NCI-H510A treated with DMSO at 0.1 percent for 48 hours (cell line): ENCODE data around the gene BBX.

Source experiments
- DNase-seq: peaks from one replicate; lab custom pipeline; 2025; lab: John Stamatoyannopoulos, UW

Gene BBX

DNA sequence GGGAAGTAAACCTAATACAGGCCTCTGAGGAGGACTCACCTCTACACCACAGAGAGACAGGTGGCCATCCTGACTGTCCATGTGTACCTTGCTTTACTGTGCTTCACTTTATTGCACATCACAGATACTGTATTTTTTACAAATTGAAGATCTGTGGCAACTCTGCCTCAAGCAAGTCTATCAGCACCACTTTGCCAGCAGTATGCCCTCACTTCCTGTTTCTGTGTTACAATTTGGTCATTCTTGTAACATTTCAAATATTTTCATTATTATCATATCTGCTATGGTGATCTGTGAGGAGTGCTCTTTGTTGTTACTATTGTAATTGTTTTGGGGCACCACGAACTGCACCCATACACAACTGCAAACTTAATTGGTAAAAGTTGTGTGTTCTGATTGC lies 78.0 kb downstream of the BBX start:
- DNase-seq = no peak

DNA sequence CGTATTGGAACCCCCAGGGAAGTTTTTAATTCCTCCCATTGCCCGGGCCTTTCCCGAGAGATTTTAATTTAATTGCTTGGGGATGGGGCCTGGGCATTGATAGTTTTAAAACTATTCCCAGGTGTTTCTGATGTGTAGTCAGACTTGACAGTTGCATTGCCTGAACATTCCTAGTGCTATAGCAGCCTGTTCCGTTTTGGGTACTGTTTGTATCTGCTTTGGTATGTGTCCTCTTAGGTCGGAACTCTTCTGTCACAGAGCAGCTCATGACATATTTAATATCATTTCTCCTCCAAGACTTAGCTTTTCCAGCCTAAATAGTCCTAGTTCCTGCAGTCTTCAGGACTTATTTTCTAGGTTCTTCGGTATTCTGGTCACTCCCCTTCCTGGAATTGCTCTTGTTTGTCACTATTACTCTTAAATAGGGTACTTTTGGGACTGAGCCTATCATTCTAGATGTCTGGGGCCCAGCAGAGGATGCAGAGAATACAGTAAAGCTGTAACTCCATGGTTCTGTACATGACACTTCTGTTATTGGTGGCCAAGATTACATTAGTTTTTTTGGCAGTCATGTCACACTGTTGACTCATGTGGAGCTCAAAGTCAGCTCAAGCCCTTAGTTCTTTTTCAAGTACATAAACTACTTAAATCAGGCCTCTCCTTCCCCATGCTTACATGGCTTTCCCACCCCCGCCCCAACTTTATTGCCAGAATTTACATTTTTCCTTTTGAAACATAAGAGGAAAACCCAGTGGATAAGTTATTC lies 81.5 kb downstream of the BBX start:
- no peak for DNase-seq

DNA sequence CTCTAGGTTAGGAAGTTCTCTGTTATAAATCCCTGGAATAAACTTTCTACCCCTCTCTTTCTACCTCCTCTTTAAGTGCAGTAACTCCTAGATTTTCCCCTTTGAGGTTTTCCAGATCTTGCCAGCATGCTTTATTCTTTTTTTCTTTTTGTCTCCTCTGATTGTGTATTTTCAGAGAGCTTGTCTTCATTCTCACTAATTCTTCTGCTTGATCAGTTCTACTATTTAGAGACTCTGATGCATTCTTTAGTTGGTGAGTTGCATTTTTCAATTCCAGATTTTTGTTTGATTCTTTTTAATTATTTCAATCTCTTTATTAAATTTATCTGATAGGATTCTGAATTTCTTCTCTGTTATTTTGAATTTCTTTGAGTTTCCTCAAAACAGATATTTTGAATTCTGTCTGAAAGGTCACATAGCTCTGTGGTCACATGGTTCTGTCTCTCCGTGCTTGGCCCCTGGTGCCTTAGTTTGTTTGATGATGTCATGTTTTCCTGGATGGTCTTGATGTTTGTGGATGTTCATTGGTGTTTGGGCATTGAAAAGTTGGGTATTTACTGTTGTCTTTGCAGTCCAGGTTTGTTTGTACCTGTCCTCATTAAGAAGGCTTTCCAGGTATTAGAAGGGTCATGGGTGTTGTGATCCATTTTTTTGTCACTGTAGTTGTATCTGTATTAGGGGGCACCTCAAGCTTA lies 89.2 kb downstream of the BBX start:
- no peak for DNase-seq

DNA sequence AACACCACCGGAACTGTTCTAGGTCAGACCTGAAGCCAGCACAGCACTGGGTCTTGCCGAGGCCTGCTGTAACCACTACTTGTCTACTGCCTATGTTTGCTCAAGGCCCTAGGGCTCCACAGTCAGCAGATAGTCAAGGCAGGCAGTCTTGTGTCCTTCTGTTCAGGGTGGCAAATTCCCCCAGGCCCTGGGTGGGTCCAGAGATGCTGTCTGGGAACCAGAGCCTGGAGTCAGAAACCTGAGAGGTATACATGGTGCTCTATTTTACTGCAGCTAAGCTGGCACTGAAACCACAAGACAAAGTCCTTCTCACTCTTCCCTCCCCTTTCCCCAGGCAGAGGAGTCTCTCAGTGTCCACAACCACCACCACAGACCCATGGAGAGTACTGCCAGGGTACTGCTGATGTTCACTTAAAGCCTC lies 89.9 kb downstream of the BBX start:
- DNase-seq = no peak

DNA sequence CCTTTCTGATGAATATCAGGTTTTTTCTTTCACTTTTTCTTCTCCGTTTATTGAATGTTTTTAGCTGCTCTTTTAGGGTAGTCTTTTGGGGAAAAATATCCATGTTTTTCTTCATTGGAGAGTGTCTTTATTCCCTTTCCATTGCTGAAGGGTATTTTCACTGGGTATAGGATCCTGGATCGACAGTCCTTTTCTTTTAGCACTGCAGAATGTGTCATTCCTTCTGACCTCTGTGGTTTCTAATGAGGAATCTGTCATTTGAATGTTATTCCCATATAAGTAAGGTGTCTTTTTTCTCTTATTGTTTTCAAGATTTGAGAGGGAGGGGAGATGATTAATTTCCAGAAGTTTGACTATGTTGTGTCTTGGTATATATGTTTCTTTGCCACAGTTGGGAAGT lies 96.8 kb downstream of the BBX start:
- DNase-seq = no peak

DNA sequence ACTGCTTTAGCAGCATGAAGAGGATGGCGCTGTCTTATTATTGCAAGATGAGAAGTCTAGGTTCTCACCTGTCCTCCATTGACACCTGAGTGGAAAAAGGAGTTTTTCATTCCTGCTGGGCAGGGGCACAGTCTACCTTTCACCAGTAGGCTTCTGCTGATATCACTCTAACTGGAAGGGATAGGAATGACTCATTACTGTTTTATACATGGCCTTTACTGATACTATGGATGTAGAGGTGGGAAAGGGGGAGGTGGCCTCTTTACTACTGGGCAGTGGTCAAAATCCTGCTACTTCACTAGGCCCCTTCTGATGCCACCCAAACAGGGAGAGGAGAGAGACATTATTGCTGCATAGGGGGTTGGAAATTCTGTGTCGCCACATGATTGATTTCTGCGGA lies 97.8 kb downstream of the BBX start:
- no peak for DNase-seq

DNA sequence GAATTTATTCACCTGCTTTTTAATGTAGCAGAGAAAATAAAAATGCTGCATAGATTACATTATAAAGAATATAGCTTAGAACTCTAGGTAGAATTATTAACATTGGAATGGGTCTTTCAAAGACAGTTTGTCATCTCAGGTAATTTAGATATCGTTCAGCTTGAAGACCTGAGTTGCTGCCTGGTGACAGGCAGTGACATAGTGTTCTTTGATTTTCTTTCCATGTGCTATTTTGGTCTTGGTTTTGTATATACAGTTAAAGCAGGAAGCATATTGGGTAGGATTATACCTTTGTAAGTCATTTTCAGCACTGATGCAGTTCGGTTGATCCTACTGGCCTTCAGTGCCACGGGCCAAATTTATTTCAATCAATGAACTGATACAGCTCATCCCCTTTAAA lies 98.7 kb downstream of the BBX start:
- no peak for DNase-seq

DNA sequence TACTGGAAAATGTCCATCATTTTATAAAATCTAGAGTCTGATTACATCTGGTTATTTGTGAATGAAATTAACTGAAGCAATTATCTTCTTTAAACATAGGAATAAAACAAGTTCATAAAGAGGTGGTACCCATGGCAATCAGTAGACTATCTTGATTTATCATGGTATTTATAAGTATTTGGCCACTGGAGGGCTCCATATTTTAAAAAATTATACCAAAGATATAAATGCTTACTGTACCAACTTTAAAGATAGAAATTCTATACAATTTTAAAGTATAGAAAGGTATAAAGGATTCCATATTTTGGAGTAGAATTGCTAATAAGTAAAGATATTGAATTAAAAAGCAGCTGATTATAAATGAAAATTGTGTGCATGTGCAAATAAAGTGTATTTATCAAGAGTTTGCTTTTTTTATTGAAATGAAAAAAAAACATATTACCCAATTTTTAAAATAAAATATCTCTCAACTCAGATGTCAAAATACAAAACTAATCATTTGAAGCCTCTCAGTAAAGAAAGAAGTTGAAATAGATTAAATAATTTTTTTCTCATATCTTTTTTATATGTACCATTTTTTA lies 105.3 kb downstream of the BBX start:
- no peak for DNase-seq

DNA sequence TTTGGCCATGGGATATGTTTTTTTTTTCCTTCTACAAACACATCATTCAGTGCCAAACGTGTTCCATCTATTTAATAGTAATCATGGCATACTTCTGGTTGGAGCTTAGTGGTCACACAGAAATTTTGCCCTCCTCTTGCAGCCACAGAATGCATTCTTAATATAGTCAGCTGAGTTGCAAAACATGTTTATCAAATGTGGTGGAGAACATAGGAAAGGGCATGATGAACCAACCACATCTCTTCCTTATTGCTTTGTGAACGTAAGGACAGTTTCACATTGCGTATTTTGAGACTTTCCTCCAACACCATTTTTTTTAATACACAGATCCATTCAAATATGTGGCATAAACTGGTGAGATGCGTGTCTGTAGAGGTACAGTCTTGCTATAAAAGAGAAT lies 106.8 kb downstream of the BBX start:
- DNase-seq = no peak

DNA sequence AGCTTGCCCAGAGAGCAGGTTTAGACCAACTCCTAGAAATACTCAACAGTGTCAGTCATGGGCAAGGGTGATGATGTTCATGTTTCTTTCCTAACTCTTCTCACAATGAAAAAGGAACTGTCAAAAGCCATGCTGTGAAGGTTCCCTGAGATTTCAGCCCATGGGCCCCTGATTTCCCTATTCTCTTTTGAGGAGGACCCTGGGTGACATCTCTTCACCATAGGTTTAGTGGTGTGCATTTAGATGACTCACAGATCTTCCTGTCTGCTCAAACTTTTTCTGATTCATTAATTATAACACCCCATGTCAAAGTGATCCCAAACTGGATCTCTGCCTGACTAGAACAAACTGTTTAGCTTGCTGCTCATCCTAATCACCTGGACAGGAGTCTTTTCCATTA lies 108.0 kb downstream of the BBX start:
- DNase-seq = no peak

DNA sequence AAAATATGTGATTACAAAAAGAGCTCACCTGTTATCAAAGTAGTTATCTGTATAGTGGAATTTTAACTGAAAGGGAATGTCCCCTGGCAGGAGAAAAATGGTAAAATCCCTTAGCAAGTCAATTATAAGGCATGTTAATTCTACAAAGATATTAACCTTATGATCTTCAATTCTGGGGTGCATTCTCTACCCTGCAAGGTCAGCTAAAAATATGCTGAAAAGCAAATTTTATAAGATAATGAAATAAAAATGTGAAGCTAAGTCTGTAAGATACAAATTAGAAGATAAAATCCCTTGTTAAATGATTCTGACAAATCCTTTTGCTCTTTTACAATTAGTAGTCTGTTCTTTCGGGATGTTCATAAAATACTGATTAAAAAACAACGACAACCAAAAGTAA lies 109.8 kb downstream of the BBX start:
- no peak for DNase-seq

DNA sequence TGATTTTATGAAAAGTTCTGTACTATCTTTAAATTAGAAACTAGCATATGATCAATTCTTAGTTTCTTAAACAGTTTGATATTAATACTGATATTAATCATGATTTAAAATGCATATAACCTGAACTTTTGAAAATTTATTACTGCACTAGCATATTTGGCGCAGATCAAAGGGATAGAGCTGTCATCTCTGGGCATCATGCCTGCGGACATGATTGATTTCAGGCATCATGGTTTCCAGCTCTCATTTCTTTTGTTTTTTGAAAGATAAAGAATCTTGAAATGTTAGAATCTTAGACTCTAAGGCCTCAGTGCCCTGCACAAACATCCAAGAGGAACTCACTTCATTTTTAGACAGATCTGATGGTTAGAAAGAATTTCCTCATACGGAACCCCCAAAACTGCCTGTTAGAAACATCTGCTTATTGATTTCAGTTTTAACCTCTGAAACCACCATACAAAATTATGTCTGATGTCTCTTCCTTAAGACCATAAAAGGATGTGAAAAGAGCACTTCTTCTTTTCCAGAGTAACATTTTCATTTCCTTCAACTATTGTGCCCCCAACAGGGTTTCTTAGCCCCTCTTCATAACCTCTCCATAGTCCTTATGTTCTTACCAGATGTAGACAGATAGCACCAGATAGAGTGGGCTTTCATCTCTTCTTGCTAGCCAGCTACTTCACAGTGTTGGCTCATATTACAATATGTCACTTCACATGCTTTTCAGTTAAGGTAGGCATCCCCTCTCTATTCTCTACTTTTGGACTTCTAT lies 110.8 kb downstream of the BBX start:
- DNase-seq = no peak

DNA sequence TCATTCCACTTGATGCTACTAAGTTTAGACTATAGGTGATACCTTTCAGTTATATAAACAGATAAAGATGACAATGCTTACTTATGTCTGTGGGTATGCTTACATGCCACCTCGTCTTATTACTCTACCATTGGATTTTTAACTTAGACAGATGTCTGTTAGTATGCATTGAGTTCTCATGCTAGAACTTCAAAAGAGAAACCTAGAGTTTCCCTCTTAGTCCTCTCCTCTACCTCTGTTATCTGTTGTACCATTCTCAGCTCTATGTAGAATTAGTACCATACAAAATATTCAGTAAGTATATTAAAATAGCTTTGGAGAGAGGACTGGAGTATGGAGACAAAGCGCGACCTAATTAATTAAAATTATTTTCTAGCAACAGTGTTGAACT lies 111.3 kb downstream of the BBX start:
- no peak for DNase-seq

DNA sequence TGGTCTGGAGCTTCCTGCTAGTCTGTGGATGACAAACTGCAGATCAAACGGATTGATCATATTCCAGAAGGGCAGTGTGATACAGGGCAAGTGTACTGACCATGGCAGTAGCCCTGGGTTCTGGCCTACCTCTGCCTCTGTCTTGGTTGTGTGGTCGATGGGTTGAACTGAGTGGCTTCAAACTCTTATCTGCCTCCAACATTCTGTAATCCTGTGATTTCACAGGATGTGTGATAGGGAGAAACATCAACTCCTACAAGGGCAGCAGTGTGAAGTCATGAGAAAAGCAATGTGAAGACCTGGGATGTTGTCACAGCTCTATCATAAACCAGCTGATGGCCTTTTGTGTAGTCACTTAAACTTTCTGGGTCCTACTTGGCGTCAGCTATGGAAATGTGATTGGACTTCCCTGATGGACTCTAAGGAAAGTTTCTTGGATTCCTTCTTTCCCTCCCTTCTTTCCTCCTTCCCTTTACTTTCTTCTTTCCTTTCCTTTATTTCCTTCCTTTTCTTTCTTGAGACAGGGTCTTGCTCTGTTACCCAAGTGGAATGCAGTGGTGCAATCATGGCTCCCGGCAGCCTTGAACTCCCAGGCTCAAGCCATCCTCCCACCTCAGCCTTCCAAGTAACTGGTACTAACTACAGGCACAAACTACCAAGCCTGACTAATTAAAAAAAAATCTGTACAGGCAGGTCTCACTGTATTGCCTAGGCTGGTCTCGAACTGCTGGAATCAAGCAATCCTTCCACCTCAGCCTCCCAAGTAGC lies 114.8 kb downstream of the BBX start:
- no peak for DNase-seq

DNA sequence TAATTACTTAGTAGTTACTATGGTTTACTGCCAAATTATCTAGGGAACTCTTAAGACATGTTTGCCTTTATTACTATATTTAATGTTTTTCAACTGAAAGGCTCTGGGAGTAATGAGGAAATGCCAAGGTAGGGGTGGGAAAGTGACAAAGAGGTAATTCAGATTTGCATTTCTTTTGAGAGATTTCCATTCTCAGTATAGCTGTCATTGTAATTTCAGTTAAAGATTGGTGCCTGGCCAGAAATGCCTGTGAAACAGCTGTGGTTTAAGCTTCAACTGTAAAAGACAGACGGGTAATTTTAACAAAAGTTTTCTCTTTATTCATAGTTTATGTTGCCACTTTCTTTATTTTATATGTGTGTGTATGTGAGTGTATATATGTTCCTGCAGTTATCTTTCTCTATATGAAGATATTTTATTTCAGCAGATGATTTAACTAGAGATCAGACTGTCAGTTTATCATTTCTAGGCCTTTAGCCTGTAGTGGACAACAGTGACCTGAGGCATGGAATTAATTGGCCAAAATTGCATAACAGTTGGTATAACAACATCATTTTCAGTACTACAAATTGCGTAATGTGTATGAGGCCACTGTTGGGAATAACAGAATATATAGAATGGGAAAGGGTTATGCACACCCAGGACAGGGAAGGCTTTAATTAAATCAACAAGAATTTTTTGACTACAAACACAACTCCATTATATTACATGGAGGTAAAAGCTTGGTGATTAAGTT lies 119.0 kb downstream of the BBX start:
- no peak for DNase-seq

DNA sequence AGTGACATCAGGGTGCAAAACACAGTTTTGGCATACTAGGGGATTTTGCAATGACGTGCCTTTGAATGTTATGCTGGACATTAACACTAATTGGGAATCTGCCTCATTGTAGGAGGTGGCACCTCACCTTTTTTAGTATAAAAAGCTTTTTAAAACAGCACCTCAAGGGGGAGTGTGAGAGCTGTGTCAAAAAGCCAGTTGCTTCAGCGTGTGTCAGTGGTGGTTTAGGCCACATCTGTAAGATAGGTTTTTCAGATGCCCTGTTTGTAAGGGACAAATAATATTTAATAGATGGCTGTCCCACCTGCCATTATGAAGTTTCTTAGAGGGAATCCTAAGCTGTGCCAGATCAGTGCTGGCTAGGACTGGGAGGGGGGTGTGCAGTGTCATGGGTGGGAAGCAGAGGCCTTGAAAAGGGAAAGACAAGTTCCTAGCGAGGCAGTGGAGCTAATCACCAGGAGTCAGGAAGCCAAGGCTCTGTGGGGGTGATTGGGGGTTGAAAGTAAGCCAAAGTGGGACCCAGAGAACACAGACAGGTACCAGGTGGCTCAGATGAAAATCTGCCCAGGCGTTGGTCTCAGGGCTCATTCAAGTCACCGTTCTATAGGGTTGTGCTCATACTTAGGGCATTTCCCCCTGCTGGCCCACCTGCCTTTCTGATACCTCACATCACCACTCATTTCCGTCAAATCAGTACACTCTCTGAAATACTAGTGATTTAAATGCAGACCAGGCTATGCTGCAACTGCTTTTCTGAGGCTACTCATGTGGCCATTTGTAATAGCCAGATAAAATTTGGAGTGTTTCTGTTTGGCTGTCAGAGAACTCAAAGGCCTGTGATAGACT lies 120.5 kb downstream of the BBX start:
- DNase-seq = no peak

DNA sequence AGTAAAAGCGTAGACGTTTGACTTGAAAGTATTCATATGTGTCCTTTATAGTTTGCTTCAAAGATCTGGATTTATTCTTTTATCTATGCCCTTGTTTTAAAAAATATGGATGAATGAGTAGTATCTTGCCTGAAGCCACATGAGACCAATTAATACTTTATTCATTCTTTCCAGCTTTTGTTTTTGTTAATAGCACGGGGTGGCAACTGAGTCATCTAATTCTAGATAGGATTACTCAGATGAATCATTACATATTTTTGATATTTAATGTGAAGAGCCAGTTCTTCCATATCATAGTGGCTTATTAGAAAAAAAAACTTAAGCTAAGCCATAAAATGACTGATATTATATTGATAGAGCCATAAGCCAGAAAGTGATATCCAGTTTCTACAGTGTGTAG lies 121.9 kb downstream of the BBX start:
- DNase-seq = no peak

DNA sequence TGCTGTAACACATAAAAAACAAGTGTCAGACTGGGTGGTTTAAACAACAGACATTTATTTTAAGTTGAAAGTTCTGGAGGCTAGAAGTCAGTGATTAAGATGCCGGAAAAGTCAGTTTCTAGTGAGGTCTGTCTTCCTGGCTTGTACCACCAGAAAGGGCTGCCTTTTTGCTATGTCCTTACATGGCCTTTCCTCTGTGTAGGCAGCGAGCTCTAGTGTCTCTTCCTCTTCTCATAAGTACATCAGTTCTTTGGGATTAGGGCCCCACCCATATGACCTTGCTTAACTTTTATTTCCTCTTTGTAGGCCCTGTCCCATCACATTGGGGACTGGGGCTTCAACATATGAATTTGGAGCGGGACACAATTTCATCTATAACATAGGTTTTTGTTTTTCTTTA lies 128.0 kb downstream of the BBX start:
- DNase-seq = no peak

DNA sequence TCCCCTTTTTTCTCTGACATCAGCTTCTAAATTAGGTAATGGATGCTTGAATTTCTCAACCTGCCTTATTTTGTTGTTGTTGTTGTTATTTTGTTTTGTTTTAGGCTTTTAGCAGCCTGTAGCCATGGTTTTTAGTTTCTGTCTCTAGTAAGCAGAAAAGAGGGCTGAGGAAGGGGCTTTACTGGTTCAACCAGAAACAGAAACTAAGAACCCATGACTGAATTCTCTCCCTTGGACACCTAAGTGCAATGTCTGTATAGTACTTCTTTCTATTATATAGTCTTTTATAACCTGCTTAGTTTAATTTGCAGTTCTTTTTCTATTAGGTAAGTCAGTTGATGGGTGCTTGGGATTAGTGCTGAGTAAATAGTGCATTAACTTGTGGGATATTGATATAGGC lies 129.0 kb downstream of the BBX start:
- no peak for DNase-seq

DNA sequence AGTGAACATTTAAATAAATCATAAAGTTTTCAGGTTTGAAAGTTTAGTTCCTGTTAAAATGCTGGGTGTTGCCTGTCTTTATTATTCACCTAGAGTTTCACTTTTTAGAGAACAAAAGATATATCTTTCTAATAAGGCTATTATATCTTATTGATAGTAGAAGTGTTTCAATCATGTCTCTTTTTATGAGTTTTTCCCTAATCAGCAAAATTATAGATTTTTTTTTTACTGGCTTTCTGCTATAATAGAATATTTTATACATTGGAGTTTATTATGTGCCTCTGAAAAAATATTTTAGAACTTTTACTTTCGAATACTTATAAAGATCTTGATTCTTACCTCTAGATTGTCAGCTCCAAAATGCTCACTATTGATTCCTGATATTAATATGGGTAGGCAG lies 131.5 kb downstream of the BBX start:
- DNase-seq = no peak
